Muscle layer of colon (tissue), 2 donors: ENCODE results near the gene RANBP3.
"Not testable (repeated sequence)": the region's sequence is repeated elsewhere in the genome, so short reads cannot be mapped to it uniquely, and the experiment has no call there.

Experiments
- H3K27ac ChIP-seq: one replicate; pipeline ENCODE4 v1.7.0; 2013; ENCODE audit warnings: low read depth, mild to moderate bottlenecking, low read length, moderate library complexity
- H3K27me3 ChIP-seq, 2 donors: one replicate each; pipeline ENCODE4 v1.7.0; 2013; ENCODE audit warnings: low read length in 2 of 2, mild to moderate bottlenecking in 2 of 2; ENCODE audit not compliant: insufficient read depth in 2 of 2, control insufficient read depth in 1 of 2
- H3K36me3 ChIP-seq: one replicate; pipeline ENCODE4 v1.7.0; 2013; ENCODE audit warnings: mild to moderate bottlenecking, low read length; ENCODE audit not compliant: insufficient read depth
- H3K4me1 ChIP-seq: one replicate; pipeline ENCODE4 v1.7.0; 2013; ENCODE audit warnings: mild to moderate bottlenecking, low read length; ENCODE audit not compliant: insufficient read depth
- H3K4me3 ChIP-seq, 2 donors: one replicate each; pipeline ENCODE4 v1.7.0; 2013; ENCODE audit warnings: low read length in 2 of 2, low read depth in 1 of 2, mild to moderate bottlenecking in 1 of 2, moderate library complexity in 1 of 2
- H3K9ac ChIP-seq: one replicate; pipeline ENCODE4 v1.7.0; 2013; ENCODE audit warnings: low read length
- H3K9me3 ChIP-seq: one replicate; pipeline ENCODE4 v1.7.0; 2013; ENCODE audit warnings: mild to moderate bottlenecking, low read length
- donor health status: abdominal sarcoma.
- donor health status: Adenocarcinoma of cecum.

RANBP3 gene

DNA sequence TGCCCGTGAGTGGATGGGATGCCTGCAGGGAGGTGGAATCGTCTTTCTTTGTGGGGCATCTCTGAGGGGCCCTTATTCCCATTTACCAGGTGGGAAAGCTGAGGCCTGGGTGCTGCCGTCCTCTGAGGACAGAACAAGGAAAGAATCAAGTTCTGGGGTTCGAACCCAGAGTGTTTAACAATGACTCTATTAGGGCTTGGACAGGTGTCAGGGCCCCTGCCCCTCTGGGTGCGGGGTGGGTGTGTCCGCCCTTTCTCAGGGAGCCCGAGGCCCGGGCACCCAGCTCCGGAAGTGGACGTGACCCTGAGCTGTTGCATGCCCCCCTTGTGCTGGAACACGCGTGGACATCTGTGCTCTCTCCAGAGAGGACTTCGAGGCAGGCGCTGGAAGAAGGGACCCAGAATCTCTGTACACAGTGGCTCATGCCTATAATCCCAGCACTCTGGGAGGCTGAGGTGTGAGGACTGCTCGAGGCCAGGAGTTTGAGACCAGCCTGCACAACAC is 85.1 kb downstream of the RANBP3 start:
- Histone ChIP-seq H3K4me3 (no peak overlapping the region), H3K27me3 (no peaks in the 10 kb centered on the region), H3K9ac (no peak overlapping the region), H3K36me3 (peaks cover 13% of the 10 kb centered on the region), H3K4me1 (peaks cover 21% of the 10 kb centered on the region), H3K9me3 (no peaks in the 10 kb centered on the region), H3K27ac (no peak overlapping the region)

DNA sequence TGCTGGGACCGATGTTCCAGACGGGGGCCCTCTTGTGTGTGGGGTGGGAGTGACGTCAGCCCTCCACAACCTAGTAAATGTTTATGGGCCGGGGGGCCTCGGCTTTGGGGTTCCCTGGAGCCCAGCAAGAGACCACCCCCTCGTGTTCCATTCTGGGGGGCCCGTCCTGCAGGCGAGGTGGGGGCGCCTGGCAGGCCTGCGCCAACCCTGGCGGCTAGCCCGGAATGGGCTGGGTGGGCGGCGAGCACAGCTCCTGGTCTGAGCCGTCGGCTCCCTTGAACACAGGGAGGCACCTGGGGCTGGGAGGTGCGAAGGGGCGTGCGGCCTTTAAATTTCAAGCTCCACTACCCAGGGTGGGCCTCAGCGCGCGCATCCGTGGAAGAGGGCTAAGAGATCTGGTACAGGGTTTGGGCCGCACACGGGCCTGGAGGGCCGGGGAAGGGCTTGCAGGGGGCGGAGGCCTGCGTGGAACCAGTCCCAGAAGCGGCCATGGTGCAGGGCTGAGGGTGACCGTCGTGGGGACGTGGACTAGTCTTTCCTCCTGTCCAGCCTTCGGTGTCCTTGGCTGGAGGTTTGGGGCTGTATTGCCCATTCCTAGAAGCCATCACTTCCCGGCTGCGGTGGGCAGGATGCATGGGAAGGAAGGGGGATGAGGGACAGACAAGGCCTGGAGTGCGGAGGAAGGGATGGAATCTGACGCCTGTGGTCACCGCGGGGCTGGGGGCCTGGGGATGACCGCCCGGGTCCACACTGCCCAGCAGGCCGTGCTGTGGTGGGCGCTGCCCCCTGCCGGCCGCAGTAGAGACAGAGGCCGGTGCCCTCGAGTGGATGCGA is 85.8 kb downstream of the RANBP3 start:
- Histone ChIP-seq H3K9me3 (no peaks in the 10 kb centered on the region), H3K27me3 (no peaks in the 10 kb centered on the region), H3K9ac (no peak overlapping the region), H3K4me1 (peaks cover 21% of the 10 kb centered on the region), H3K36me3 (peaks cover 13% of the 10 kb centered on the region), H3K27ac (no peak overlapping the region), H3K4me3 (peak overlapping the region in 1 of 2 donors; percentile 29)

DNA sequence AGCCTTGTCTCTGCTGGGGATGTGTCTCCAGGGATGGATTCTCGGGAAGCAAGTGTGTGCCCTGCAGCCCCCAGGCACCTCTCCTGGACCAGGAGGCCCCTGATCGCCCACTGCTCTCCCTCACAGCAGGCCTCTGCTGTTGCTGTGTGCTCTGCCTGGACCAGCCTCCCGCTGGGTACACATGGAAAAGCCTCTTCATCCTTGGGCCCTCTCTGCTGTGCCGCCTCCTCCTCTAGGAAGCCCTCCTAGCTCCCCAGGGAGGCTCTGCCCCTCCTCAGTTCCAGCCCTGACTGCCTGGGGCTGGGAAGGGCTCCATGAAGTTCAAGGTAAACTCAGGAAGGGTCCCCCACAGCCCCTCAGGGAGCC is 86.4 kb downstream of the RANBP3 start:
- Histone ChIP-seq H3K9ac (no peak overlapping the region), H3K9me3 (no peaks in the 10 kb centered on the region)

DNA sequence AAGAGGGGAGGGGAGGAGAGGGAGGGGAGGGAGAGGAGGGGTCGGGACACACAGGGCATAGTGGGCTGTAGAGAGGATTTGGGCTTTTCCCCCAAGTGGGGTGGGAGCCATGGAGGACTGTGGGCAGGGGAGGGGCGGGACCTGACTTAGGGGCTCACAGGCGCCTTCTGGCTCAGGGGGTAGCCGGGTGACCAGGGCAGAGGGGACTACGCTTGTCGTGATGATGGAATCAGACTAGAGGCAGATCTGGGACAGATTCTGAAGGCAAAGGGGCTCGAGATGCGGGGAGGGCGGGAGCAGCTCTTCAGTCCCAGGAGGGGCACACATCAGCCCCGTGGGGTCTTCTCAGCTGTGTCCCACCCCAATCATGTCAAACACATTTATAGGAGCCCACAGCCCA is 87.8 kb downstream of the RANBP3 start:
- Histone ChIP-seq H3K27ac (peak overlapping the region; percentile 21), H3K9me3 (no peaks in the 10 kb centered on the region), H3K4me3 (no peak overlapping the region), H3K36me3 (peaks cover 3% of the 10 kb centered on the region), H3K27me3 (no peaks in the 10 kb centered on the region), H3K9ac (no peak overlapping the region), H3K4me1 (peaks cover 21% of the 10 kb centered on the region)

More for the DNA sequence above, 86.4 kb downstream of the RANBP3 start:
- H3K27me3 ChIP-seq: no peaks in the 10 kb centered on the region
- peaks cover 13% of the 10 kb centered on the region for H3K36me3 ChIP-seq
- H3K27ac ChIP-seq: no peak overlapping the region
- peaks cover 21% of the 10 kb centered on the region for H3K4me1 ChIP-seq
- no peak overlapping the region for H3K4me3 ChIP-seq

DNA sequence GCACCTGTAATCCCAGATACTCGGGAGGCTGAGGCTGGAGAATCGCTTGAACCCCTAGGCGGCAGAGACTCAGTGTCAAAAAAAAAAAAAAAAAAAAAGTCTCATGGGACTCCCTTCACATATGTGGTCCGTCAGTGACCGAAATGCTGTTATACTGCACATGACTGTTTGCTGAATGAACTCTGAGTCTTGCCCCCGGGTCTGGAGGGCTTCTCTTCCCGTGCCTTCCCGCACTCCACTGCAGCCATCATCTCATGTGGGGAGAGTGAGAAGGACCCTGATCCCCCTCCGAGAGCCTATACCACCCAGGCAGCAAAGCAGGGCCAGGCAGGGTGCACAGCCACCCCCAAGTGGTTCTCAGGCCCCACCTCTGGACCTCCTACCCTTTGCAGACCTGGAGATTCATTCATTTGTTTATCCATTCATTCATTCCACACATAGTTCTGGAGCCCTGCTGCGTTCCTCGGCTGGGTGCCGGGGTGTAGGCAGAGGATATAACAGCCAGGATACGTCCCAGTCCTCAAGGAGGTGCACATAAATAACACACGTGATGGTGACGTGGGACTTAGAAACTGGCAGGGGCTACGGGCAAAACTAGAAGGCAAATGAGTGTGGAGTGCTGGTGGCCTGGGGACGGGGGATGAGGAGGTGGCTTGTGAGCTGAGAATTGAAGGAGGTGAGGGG is 88.5 kb downstream of the RANBP3 start:
- no peak overlapping the region for H3K9ac ChIP-seq
- H3K36me3 ChIP-seq: no peaks in the 10 kb centered on the region
- no peak overlapping the region for H3K4me3 ChIP-seq
- H3K27ac ChIP-seq: peak overlapping the region; percentile 21
- H3K27me3 ChIP-seq: no peaks in the 10 kb centered on the region
- H3K9me3 ChIP-seq: no peaks in the 10 kb centered on the region
- H3K4me1 ChIP-seq: peaks cover 21% of the 10 kb centered on the region

DNA sequence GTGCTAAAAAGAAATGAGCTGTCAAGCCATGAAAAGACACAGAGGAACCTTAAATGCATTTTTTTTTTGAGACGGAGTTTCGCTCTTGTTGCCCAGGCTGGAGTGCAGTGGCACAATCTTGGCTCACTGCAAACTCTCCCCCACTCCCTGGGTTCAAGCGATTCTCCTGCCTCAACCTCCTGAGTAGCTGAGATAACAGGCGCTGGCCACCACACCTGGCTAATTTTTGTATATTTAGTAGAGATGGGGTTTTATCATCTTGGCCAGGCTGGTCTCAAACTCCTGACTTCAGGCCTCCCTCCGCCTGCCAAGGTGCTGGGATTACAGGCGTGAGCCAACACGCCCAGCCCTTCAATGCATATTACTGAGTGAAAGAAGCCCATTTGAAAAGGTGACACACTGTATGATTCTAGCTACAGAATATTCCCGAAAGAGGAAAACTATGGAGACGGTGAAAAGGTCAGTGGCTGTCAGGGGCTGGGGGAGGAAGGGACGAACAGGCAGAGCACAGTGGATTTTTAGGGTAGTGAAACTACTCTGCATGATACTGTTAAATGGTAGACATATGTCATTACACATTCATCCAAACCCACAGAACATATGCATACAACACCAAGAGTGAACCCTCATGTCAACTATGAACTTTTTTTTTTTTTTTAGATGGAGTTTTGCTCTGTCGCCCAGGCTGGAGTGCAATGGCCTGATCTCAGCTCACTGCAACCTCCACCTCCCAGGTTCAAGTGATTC is 93.7 kb downstream of the RANBP3 start:
- not testable (repeated sequence) for H3K36me3 ChIP-seq, H3K9ac ChIP-seq, H3K27ac ChIP-seq, H3K27me3 ChIP-seq, H3K9me3 ChIP-seq, H3K4me3 ChIP-seq
- H3K4me1 ChIP-seq: peaks cover 16% of the 10 kb centered on the region

DNA sequence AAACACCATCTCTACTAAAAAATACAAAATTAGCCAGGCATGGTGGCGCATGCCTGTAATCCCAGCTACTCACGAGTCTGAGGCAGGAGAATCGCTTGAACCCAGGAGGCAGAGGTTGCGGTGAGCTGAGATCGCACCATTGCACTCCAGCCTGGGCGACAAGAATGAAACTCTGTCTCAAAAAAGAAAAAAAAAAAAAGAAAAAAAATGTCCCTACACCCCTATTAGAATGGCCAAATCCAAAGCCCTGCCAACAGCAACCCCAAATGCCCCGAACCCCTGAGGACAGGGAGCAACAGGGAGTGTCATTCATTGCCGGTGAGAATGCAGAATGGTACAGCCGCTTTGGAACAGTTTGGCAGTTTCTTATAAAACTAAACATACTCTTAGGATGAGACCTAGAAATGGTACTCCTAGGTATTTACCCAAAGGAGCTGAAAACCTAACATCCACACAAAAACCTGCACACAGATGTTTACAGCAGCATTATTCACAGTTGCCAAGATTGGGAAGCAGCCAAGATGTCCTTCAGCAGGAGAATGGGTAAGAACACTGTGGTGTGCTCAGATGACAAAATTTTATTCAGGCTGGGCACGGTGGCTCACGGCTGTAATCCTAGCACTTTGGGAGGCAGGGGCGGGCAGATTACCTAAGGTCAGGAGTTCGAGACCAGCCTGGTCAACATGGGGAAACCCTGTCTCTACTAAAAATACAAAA is 94.6 kb downstream of the RANBP3 start:
- H3K4me3 ChIP-seq, H3K27me3 ChIP-seq, H3K27ac ChIP-seq, H3K9ac ChIP-seq, H3K36me3 ChIP-seq, H3K9me3 ChIP-seq: not testable (repeated sequence)
- H3K4me1 ChIP-seq: peaks cover 19% of the 10 kb centered on the region

DNA sequence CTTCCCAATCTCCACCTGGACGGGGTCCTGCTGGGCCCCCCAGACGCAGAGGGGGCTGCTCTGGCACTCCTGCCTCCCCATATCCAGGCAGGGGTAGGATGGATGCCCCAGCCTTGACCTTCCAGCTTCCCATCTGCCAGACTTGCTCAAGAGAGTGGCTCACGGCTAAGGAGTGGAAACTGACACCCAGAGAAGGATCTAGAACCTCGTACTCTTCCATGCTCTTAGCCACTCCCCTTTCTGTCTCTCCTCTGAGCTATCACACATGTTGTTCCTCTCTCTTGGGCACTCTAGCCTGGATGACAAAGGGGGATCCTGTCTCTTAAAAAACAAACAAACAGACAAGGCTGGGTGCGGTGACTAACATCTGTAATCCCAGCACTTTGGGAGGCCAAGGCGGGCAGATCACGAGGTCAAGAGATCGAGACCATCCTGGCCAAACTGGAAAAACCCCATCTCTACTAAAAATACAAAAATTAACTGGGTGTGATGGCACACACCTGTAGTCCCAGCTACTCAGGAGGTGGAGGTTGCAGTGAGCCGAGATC is 95.4 kb downstream of the RANBP3 start:
- no peaks in the 10 kb centered on the region for H3K9me3 ChIP-seq
- H3K27me3 ChIP-seq: no peaks in the 10 kb centered on the region
- H3K36me3 ChIP-seq: no peaks in the 10 kb centered on the region
- peak overlapping the region; percentile 17 for H3K27ac ChIP-seq
- H3K4me3 ChIP-seq: no peak overlapping the region
- no peak overlapping the region for H3K9ac ChIP-seq
- peaks cover 19% of the 10 kb centered on the region for H3K4me1 ChIP-seq

DNA sequence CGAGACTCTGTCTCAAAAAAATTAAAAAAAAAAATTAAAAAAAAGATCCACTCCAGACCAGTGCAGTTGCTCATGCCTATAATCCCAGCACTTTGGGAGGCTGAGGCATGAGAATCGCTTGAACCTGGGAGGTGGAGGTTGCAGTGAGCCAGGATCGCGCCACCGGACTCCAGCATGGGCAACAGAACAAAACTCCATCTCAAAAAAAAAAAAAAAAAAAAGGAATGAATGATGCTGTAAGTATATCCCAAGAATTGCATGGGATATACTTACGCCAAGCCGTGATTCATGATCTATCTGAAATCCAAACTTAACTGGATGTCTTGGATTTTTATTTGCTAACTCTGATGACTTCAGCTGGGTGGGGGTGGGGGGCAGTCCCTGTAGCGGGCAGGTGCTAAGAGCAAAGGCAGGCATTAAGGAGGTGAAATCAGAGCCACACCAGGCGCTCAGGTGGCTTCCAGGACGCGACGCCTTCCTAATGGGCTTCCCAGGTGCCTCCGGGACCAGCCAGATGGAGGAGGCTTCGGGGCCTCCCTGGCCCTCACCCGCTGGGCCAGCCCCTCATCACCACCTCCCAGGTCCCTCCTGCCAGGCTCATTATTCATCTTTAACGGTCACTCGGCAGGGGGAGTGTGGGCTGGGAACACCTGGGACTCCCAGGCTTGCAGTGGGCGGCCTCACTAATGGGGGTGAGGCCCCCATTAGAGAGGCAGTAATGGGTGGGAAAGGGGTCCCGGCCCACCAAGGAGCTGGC is 96.2 kb downstream of the RANBP3 start:
- Histone ChIP-seq H3K36me3 (no peaks in the 10 kb centered on the region), H3K4me3 (no peak overlapping the region), H3K27ac (peak overlapping the region; percentile 17), H3K9ac (no peak overlapping the region), H3K4me1 (peaks cover 20% of the 10 kb centered on the region), H3K9me3 (no peaks in the 10 kb centered on the region), H3K27me3 (no peaks in the 10 kb centered on the region)

DNA sequence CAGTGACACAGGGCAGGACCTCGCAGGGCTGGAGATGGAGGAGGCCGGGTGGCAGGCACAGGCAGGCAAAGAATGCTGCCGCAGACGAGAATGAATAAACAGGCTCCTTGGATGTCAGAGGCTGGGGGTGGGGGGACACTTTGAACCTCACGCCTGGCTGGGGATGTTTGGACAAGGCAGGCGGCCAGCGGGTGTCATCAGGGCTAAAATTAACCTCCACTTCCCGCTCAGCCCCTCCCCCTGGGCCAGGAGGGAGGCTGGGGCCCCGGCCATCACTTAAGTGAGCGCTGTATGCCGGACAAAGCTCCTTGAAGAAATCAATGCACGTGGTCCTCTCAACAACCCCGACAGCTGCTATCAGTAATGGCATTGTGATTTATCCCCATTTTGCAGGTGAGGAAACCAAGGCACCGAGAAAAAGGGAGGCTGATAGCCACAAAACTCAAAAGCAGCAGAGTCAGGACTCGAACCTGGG is 97.3 kb downstream of the RANBP3 start:
- H3K27me3 ChIP-seq: no peaks in the 10 kb centered on the region
- H3K4me3 ChIP-seq: peak overlapping the region in 1 of 2 donors; percentile 41
- no peak overlapping the region for H3K9ac ChIP-seq
- no peaks in the 10 kb centered on the region for H3K9me3 ChIP-seq
- H3K36me3 ChIP-seq: no peaks in the 10 kb centered on the region
- H3K27ac ChIP-seq: peak overlapping the region; percentile 82
- peaks cover 26% of the 10 kb centered on the region for H3K4me1 ChIP-seq
